HG02884 (cell line): ENCODE data around the gene FBLN7.

ENCODE experiments used
- ATAC-seq: cut with Tn5 transposase; IDR thresholded peaks from one replicate; pipeline ENCODE4 v1.9.1; 2021; ENCODE audit warnings: mild to moderate bottlenecking, moderate library complexity; ENCODE audit not compliant: unreplicated experiment

Gene FBLN7

GRCh38 chr2:112220186-112220585 lies 82.0 kb downstream of the FBLN7 start:
- ATAC-seq = no peak

DNA sequence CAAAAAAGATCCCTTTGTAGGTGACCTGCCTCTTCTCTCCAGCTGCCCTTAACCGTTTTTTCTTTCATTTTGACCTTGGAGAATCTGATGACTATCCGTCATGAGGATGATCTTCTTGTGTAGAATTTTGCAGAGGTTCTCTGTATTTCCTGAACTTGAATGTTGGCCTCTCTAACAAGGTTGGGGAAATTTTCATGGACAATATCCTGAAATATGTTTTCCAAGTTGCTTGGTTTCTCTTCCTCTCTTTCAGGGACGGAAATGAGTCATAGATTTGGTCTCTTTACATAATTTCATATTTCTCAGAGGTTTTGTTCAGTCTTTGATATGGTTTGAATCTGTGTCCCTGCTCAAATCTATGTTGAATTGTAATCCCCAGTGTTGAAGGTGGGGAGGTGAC lies 82.6 kb downstream of the FBLN7 start:
- no peak for ATAC-seq

GRCh38 chr2:112229348-112229747 lies 91.2 kb downstream of the FBLN7 start:
- ATAC-seq = no peak

DNA sequence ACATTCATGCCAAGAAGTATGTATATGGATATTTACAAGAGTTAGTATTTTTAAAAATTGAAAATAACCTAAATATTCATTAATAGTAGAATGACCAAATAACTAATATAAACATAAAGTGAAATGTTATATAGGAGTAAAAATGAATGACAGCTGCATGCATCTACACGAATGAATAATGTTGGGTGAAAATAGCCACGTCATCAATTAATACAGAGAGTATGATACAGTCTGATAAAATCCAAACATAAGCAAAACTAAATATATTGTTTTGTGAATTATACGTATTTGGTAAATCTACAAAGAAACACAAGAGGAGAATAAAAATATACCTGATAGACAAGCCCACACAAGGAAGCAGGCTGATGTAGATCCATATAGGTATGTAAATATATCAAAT lies 92.2 kb downstream of the FBLN7 start:
- ATAC-seq = no peak
